Epithelial cell of proximal tubule (primary cell): ENCODE data around the gene NOXO1. TPM values are rescaled to one million over a fixed set of nuclear protein-coding genes. Genes with fewer than 3 reads are reported as not detected.
A peak's percentile ranks its signal among the peaks of the same experiment; 100 is the strongest.

Experiments
- DNase-seq: peaks from one replicate; pipeline ENCODE4 v3.0.0-alpha.2; 2011; ENCODE audit warnings: low read depth
- H3K4me3 ChIP-seq: 2 replicates; pipeline ENCODE4 v1.5.1; 2011; ENCODE audit warnings: low read depth, mild to moderate bottlenecking, low read length
- CTCF ChIP-seq: conservative IDR thresholded peaks from 2 replicates; pipeline ENCODE4 v1.5.1; 2012; ENCODE audit warnings: low read depth, mild to moderate bottlenecking, low read length
- total RNA-seq: library from RNA; depleted of rRNA; stranded (reverse); fragments of >200 nt; gene quantifications from 2 replicates; pipeline ENCODE4 v1.2.3, GENCODE V29; 2015

The NOXO1 gene
- total RNA-seq, 1 donor from 2014 or later, result 1.2 TPM

- H3K4me3 ChIP-seq, result peak within 1 kb of the TSS; percentile 59
- no peak for DNase-seq
- no peak for TF ChIP-seq CTCF
Measured at GRCh38 chr16:2026461-2027023, 45.3 kb upstream of the NOXO1 start, which contains the start of gene NHERF2. Gene NHERF2, plus strand, starts transcription at chr16:2026902. Its CDS starts 104 bp downstream, at chr16:2027006.

DNA sequence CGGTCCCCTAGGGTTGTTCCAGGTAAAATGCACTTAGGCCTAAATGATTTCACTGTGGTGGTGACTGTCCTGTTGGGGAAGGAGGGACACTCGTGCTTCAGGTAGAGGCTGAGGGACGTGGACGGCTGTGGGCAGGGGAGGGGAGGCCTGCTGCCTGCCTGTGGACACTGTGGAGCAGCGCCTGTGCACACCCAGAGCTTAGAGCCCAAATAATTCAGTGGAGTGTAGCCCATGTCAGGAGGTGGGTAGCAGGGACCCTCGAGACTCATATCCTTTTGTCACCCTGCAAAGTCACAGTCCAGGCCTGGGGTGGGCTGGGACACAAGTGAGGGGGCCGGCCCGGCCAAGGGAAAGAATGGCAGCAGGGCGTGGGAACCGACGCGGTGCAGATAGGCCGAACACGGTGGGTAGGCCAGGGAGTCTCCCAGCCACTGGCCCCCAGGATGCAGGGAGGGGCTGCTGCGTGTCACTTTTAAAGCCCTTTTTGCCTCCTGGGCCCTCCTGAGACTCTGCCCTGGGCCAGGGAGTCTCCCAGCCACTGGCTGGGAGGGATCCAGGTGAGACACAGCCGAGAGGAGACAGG is 44.7 kb upstream of the NOXO1 start:
- TF ChIP-seq CTCF, result no peak
- H3K4me3 ChIP-seq, result peak overlapping the region; percentile 50
- no peak for DNase-seq

DNA sequence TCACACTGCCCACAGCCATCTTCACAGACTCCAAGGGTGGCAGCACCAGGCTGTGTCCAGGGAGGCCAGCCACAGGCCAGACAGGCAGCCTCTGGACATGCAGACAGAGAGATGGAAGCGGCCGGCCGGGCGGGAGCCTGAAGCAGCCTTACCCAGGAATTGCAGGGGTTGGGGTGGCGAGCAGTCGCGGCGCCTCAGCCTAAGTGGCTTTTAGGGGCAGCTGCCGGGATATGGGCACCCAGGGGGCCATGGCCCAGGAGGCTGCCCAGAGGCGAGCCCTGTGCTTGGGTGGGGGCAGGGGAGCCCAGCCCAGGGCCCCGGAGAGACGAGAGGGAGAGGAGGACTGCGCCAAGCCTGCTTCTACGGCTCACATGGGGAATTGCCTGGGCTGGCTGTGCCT is 44.0 kb upstream of the NOXO1 start:
- H3K4me3 ChIP-seq, result no peak overlapping the region
- no peak for TF ChIP-seq CTCF
- DNase-seq, result no peak

- no peak overlapping the region for H3K4me3 ChIP-seq
- no peak for TF ChIP-seq CTCF
- no peak for DNase-seq
Measured at GRCh38 chr16:2024032-2024420, 42.8 kb upstream of the NOXO1 start.

DNA sequence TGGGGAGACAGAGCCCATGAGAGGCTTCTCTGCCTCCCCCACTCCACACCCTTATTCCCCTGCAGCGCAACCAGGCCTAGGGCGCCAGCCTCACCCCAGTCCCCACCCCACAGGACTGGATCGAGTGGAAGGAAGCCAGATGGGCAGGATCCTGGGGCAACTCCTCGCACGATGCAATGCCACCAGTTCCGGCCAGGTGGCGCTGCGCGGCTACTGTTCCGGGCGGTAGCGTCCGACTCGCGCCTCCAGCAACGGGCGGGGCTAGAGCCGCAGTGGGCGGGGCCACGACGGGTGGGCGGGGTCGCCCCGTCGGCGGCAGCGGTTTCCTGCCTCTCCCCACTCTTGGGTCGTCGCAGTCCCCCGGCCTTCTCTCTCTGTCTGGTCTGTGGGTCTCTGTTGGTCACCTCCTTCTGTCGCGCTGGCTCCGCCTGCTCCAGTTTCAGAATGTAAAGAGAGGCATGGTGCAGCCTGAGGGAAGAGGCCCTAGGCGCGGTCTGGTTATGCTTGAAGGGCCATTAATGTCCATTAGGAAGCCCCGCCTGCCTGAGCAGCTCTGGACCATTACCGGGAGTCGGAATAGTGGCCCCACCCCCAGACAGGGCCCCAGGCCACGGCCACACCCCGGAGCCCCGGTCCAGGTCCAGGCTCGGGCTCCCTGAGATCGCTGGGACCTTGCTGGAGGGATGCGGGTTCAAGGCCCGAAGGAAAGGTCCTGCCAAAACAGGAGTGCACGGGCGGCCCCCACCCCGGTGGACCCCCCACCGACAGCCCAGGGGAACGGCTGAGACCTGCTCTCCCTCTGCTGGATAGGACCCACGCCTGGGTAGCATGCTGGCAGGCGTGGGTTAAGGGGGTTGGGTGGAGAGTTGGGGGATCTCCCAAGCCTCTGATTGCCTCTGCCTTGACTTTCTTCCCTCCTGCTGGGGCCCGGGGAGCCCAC is 42.1 kb upstream of the NOXO1 start:
- no peak for DNase-seq
- TF ChIP-seq CTCF, result peak; percentile 82
- H3K4me3 ChIP-seq, result peak overlapping the region; percentile 50

DNA sequence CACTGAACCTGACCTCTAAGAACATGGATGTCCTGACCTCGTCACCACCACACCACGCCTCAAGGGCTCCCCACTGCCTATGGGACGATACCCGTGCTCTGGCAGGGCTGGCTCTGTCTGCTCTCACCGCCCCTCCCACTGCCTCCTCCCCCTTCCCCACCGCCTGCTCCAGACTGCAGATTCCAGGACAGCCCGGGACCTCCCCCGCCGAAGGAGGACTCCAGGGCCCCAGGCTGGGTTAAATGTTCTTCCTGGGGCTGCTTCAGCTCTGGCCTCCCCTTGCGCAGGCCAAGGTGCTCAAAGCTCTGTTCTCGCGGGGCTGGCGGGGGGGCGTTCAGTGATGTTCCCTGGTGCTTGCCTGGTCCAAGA is 41.4 kb upstream of the NOXO1 start:
- DNase-seq, result no peak

More for the DNA sequence above, 41.4 kb upstream of the NOXO1 start:
- H3K4me3 ChIP-seq, result peak overlapping the region; percentile 50
- TF ChIP-seq CTCF, result no peak
